Hepatic stellate cell (primary cell): ENCODE data around the gene INHBA.

Experiments used
- DNase-seq: peaks from one replicate; pipeline ENCODE4 v3.0.0; 2011; ENCODE audit warnings: low spot score

The INHBA gene

GRCh38 chr7:41711283-41712064, 8.6 kb upstream of the INHBA start:
- no peak for DNase-seq

GRCh38 chr7:41710838-41711237, 7.9 kb upstream of the INHBA start:
- DNase-seq, result no peak

GRCh38 chr7:41709621-41710020, 6.7 kb upstream of the INHBA start:
- peak; percentile 73 for DNase-seq

- no peak for DNase-seq
These were observed 5.9 kb upstream of the INHBA start for GRCh38 chr7:41708581-41709358.

- DNase-seq, result no peak
These were observed 3.5 kb upstream of the INHBA start for GRCh38 chr7:41706228-41706930.

GRCh38 chr7:41705109-41705901, 2.4 kb upstream of the INHBA start:
- peak; percentile 86 for DNase-seq

GRCh38 chr7:41701068-41701941, 1.6 kb downstream of the INHBA start:
- DNase-seq, result no peak

- no peak for DNase-seq
These were observed 2.8 kb downstream of the INHBA start for GRCh38 chr7:41700044-41700471.

GRCh38 chr7:41699516-41699915, 3.4 kb downstream of the INHBA start:
- no peak for DNase-seq

GRCh38 chr7:41698726-41699125, 4.2 kb downstream of the INHBA start:
- no peak for DNase-seq

- DNase-seq, result no peak
These were observed 4.8 kb downstream of the INHBA start for GRCh38 chr7:41698114-41698513.

- no peak for DNase-seq
These were observed 6.5 kb downstream of the INHBA start for GRCh38 chr7:41696323-41696916.

- DNase-seq, result no peak
These were observed 7.1 kb downstream of the INHBA start for GRCh38 chr7:41695661-41696322.

GRCh38 chr7:41694495-41694894, 8.4 kb downstream of the INHBA start:
- DNase-seq, result no peak

- DNase-seq, result no peak
These were observed 9.5 kb downstream of the INHBA start for GRCh38 chr7:41693150-41693997.

- no peak for DNase-seq
These were observed 10.6 kb downstream of the INHBA start for GRCh38 chr7:41692251-41692650.

- no peak for DNase-seq
These were observed 11.4 kb downstream of the INHBA start for GRCh38 chr7:41691286-41692190.

GRCh38 chr7:41689815-41690214, 13.1 kb downstream of the INHBA start:
- no peak for DNase-seq
